ENCODE measurements around the gene CHCHD6. TPM values are rescaled to one million over a fixed set of nuclear protein-coding genes. Genes with fewer than 3 reads are reported as not detected.
"Not testable (repeated sequence)": the region's sequence is repeated elsewhere in the genome, so short reads cannot be mapped to it uniquely, and the experiment has no call there.

Gene CHCHD6
- total RNA-seq, 1 experiment from 2014 or later, result 36.3 TPM

DNA sequence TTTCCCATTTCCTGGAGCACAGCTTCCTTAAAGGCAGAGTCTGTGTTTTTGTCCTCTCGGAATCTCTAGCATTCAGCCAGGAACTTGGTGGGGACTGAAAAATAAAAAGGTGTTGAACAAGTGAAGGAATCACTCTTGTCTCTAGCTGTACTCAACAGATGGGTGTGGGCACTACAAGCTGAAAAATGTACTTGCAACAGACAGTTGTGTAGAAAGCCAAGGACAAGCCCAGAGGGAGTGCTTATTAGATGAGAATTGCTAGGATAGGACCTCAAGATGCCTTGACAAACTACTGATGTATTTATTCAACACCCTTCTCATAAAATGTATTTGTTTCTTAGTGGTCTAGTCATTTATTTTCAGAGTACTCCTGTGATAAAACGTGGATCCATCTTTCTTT, 95.1 kb downstream of the CHCHD6 start:
- no peak overlapping the region for H3K9ac ChIP-seq (ENCODE audit: low read length)
- RAD21 ChIA-PET (ENCODE audit: low non-redundant PET in 1 of 2, low total read pairs in 2 of 2, uncharacterized antibody in 2 of 2, unreplicated experiment in 2 of 2), result no interaction called here

DNA sequence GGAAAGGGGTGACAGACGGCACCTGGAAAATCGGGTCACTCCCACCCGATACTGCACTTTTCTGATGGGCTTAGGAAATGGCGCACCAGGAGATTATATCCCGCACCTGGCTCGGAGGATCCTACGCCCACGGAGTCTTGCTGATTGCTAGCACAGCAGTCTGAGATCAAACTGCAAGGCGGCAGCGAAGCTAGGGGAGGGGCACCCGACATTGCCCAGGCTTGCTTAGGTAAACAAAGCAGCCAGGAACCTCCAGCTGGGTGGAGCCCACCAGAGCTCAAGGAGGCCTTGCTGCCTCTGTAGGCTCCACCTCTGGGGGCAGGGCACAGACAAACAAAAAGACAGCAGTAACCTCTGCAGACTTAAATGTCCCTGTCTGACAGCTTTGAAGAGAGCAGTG, 97.3 kb downstream of the CHCHD6 start:
- H3K27ac ChIP-seq (ENCODE audit: low read depth, low read length); H3K9me2 ChIP-seq (ENCODE audit: insufficient read depth); H3K27me3 ChIP-seq (ENCODE audit: insufficient read depth, low read length); DNase-seq (ENCODE audit: low read depth, low spot score); RAD21 ChIA-PET (ENCODE audit: low non-redundant PET in 1 of 2, low total read pairs in 2 of 2, uncharacterized antibody in 2 of 2, unreplicated experiment in 2 of 2); H3K4me2 ChIP-seq (ENCODE audit: low read length); H3K79me2 ChIP-seq (ENCODE audit: insufficient read depth, low read length); H3K36me3 ChIP-seq (ENCODE audit: control insufficient read depth in 1 of 2, insufficient read depth in 2 of 2, low read length in 2 of 2); H3K9ac ChIP-seq (ENCODE audit: low read length); CTCF ChIA-PET; ATAC-seq; H2AFZ ChIP-seq (ENCODE audit: low read depth, low read length, poor library complexity, severe bottlenecking); BruUV-seq (replicated peaks); H3K9me3 ChIP-seq (ENCODE audit: control insufficient read depth in 1 of 2, insufficient read depth in 1 of 2, low read depth in 1 of 2, low read length in 2 of 2); H3K4me3 ChIP-seq (replicated peaks in 1 of 2; ENCODE audit: low read depth in 1 of 2, low read length in 2 of 2); intact Hi-C loops (cut with micrococcal nuclease); H4K20me1 ChIP-seq (ENCODE audit: insufficient read depth); POLR2A ChIA-PET; H3K4me1 ChIP-seq (ENCODE audit: control insufficient read depth in 1 of 2, insufficient read depth in 2 of 2, low read length in 2 of 2): not testable (repeated sequence)

More for the DNA sequence above, 95.1 kb downstream of the CHCHD6 start:
- H3K4me2 ChIP-seq (ENCODE audit: low read length), result no peak overlapping the region
- no TSS peak for BruUV-seq (replicated peaks)
- H3K9me3 ChIP-seq (ENCODE audit: control insufficient read depth in 1 of 2, insufficient read depth in 1 of 2, low read depth in 1 of 2, low read length in 2 of 2), result no peaks in the 10 kb centered on the region
- ChIA-PET CTCF (no interaction called here), POLR2A (no interaction called here)
- no peak overlapping the region for H3K4me3 ChIP-seq (replicated peaks in 1 of 2; ENCODE audit: low read depth in 1 of 2, low read length in 2 of 2)
- ATAC-seq (no peak), DNase-seq (ENCODE audit: low read depth, low spot score) (no peak)
- H3K27ac ChIP-seq (ENCODE audit: low read depth, low read length), result no peak overlapping the region
- H3K4me1 ChIP-seq (ENCODE audit: control insufficient read depth in 1 of 2, insufficient read depth in 2 of 2, low read length in 2 of 2), result no peaks in the 10 kb centered on the region
- no peaks in the 10 kb centered on the region for H3K36me3 ChIP-seq (ENCODE audit: control insufficient read depth in 1 of 2, insufficient read depth in 2 of 2, low read length in 2 of 2)
- H2AFZ ChIP-seq (ENCODE audit: low read depth, low read length, poor library complexity, severe bottlenecking), result no peak overlapping the region
- no peaks in the 10 kb centered on the region for H3K9me2 ChIP-seq (ENCODE audit: insufficient read depth)
- intact Hi-C loops (cut with micrococcal nuclease), result no loop called here
- no peak for TF ChIP-seq YY1 (IDR thresholded peaks at IDR 0.05; ENCODE audit: extremely low read depth, insufficient replicate concordance, low read depth, low read length)
- TF ChIP-seq POLR2A (IDR thresholded peaks at IDR 0.05; ENCODE audit: borderline replicate concordance, extremely low read depth, insufficient read depth, insufficient read length), result no peak
- TF ChIP-seq EZH2phosphoT487 (IDR thresholded peaks at IDR 0.05; ENCODE audit: borderline replicate concordance), result no peak
- TF ChIP-seq, protein P1, sequence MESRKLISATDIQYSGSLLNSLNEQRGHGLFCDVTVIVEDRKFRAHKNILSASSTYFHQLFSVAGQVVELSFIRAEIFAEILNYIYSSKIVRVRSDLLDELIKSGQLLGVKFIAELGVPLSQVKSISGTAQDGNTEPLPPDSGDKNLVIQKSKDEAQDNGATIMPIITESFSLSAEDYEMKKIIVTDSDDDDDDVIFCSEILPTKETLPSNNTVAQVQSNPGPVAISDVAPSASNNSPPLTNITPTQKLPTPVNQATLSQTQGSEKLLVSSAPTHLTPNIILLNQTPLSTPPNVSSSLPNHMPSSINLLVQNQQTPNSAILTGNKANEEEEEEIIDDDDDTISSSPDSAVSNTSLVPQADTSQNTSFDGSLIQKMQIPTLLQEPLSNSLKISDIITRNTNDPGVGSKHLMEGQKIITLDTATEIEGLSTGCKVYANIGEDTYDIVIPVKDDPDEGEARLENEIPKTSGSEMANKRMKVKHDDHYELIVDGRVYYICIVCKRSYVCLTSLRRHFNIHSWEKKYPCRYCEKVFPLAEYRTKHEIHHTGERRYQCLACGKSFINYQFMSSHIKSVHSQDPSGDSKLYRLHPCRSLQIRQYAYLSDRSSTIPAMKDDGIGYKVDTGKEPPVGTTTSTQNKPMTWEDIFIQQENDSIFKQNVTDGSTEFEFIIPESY (IDR thresholded peaks at IDR 0.05; ENCODE audit: extremely low read depth, insufficient replicate concordance, low read length), result no peak
- no peaks in the 10 kb centered on the region for H3K27me3 ChIP-seq (ENCODE audit: insufficient read depth, low read length)
- H4K20me1 ChIP-seq (ENCODE audit: insufficient read depth), result no peaks in the 10 kb centered on the region
- H3K79me2 ChIP-seq (ENCODE audit: insufficient read depth, low read length), result no peaks in the 10 kb centered on the region

Data from HCT116 (cell line).